ENCODE measurements around the gene INAVA.

GRCh38 chr1:200845360-200845759, 49.3 kb upstream of the INAVA start:
- no peak for TF ChIP-seq CTCF (IDR thresholded peaks at IDR 0.05)
- no peak for TF ChIP-seq ZFX (IDR thresholded peaks at IDR 0.05; ENCODE audit: borderline replicate concordance)
